GM10847 (cell line): ENCODE results near the gene FRYL.

Experiments used
- POLR2A ChIP-seq: IDR thresholded peaks from 2 replicates; pipeline ENCODE4 v1.6.1; 2011; ENCODE audit not compliant: insufficient read length; ENCODE audit errors: extremely low read depth

The FRYL gene

DNA sequence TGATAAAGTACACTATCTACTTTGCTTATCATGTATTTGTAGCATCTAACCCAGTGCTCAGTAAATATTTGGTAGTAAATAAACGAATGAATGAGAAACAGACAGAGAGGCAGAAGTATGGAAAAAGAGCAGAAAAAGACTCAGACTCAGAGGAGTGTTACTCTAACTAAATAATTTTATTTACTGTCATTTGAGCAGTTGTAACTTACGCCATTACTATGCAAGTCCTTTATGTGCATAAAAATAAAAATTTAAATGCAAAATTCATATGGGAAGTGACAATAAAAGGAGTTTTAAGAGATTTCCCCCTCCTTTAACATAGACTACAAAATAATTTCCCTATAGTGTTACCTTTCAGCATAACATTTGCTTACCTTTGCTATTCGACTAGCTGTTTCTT, 240.5 kb downstream of the FRYL start:
- no peak for TF ChIP-seq POLR2A

DNA sequence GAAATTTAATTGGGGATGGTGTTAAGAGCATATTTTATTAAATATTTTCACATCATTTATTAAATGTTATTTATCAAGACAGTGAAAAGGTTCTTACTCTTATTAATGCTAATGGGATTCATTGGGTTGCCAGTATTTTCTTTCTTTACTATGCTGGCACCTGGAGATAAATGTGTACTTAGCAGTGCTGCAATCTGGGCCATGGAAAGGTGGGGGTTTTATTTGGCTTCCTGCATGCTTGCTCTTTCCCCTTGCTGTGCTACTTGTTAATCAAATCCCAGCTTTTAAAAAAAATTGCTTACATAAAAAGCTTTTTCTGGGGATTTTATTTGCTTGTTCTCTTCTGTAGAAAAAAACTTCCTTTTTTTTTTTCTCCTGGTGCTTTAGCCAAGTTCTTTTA, 241.7 kb downstream of the FRYL start:
- TF ChIP-seq POLR2A, result no peak

DNA sequence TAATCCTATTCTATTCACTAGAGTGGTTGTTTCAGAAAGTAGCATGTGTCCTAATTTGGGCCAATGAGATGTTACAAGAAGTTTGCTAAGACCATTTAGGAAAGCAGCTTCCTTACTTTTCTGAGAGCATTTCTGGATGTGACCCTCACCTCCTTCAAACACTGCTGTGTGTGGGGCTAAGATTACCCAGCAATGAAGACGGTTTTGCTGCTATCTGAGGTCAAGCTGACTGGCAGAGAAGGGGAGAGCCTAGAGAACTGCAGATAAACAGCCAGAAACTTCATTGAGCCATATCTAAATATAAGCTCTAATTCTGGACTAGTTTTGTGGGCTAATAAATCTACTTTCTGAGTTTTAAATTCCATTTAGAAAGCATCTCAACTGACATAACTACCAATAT, 253.7 kb downstream of the FRYL start:
- no peak for TF ChIP-seq POLR2A

DNA sequence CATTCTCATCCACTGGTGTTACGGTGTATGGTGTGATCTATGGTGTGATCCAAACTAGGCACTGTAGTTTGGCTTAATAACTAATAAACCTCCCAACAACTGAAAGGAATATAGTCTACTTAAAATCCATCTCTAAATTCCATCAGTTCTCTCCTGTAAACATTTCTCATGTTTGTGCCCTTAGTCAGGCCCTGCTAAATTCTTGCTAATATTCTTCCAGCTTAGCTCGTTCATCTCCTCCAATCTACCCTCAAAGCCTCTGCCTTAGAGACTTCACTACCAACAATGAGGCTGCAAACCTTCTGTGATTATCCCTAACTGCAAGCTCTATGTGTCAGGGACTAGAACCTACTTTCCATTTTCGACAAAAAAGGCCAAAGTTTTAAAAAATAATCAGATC, 261.9 kb downstream of the FRYL start:
- no peak for TF ChIP-seq POLR2A

DNA sequence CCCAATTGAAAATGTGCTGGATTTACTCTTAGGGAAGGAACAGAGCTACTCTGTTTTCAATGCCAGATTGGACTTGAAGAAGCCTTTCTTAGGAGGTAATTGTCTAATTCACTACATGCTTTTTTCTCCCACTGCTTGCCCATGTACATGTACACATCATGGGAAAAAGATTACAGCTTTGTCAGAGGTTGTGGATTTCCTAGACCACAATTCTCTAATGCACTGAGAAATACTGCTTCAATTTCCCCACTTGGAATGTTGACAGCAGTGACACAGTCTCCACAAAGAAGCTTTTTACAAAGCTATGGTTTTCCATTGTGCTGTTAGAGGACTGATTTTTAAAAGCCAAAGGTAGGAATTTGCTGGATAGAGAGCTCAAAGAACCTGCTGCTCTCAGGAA, 270.5 kb downstream of the FRYL start:
- no peak for TF ChIP-seq POLR2A

DNA sequence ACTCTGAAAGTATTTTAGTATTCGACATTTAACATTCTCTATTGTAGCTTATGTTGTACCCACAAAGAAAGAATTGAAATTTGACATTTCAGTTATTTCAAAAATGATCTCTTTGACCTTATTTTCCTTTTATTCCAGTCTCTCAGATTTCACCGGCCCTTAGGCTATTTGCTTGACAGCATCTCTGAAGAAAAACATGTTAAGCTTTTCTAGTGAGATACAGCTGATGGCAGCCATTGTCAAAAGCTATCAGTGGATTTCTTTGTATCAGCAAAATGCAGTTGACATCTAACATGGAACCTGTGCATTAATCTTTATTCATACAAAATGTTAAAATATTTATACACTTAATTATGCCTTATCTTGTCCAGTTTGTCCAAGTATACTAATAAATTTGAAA, 273.4 kb downstream of the FRYL start:
- no peak for TF ChIP-seq POLR2A

DNA sequence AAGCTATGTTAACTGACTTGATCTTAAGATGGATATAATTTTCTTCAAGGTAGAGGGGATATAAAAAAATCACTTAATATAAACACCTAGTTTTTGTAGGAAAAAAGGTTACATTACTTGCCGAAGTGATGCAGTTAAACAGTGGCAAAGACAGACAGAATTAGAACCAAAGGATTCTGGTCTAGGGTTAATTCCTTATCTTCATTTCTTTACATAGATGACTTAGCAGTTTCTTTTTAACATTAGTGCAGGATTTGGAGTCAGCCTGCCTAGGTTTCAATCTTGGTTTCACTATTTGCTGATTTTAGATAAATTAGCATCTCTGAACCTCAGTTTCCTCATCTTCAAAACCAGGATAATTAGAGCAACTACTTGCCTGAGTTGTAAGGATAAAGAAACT, 275.7 kb downstream of the FRYL start:
- no peak for TF ChIP-seq POLR2A

DNA sequence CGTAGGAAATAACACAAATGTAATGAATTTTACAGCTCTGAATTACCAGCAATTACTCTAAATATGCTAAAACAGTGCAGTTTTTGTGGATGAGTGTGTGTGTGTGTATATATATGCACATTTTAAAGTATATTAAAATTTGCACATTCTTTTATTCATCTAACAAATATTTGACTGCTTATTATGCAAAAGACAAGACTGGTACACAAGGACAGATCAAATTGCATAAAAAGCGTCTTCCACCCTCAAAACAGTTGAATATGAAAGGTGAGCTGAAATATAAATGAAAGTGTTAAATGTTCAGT, 276.1 kb downstream of the FRYL start:
- TF ChIP-seq POLR2A, result no peak

DNA sequence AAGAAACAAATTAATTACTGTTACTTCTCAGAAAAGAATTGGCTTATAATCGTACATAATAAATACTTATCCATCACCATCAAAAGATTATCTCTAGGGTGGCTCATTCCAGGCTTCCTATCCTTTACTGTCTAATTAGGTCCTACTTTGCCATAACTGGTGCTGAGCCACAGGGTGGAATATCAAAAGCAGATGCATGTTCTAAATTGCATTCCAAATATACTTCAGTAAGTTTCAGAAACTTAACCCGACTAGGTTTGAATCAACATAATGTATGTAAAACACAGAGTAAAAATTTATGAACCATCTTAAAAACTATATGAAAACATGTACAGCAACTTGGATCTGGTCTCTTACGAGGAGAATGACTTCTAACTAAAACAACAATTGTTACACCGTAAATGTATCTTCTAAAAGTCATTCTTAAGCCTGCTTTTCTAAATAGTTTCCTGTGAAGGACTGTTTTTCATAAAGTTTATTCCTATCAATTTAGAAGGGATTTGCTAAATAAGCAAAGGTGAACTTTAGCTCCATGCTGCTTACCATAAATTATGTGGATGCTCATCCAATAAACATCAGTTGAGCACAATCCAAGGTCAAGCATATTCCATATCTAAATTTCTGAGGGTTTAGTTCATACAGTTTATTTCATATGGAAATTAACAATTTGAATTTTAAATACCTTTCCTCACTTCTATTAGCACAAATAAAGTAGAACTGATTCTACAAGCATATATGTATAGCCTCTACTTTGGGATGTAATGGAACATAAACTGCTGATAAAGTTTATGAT, 276.6 kb downstream of the FRYL start:
- TF ChIP-seq POLR2A, result no peak

DNA sequence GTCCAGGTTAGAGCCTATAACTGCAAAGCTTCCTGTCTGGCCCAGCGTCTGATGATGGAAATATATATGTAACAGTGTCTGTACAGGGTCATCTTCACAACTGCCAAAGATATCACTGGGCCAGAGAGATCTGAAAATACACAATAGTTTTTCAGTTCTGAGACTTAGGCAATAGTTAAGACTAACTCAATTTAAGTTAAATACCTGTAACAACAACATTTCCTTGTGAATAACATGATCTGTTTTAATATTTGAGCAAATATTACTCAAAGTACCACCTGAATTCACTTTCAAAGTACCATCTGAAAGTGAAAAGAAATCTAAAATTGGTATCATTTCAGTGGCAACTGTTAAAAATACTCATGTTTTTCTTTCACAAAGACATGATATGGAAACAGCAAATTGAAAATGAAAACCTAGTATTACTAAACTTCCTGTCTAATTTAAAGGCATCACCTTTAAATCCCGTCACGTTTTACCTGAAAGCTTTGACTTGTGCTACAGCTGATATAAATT, 280.5 kb downstream of the FRYL start:
- no peak for TF ChIP-seq POLR2A

DNA sequence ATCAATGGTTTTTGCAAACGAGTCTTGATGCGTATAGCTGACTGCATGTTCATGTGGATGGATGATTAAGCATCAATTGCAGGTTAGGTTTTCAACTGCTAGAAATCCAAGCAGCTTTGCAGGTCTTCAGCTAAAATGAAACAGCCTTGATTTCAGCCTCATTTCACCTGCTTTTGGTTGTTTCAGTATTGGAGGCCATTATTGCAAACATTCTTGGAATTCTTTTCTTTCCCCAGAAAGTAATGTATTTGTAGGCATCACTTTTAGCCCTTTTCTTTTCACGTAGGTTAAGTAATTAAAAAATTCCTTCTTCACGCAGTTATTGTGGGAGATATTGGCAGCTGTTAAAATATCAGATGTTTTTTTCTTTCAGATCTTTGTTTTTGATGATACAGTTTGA, 281.2 kb downstream of the FRYL start:
- no peak for TF ChIP-seq POLR2A

DNA sequence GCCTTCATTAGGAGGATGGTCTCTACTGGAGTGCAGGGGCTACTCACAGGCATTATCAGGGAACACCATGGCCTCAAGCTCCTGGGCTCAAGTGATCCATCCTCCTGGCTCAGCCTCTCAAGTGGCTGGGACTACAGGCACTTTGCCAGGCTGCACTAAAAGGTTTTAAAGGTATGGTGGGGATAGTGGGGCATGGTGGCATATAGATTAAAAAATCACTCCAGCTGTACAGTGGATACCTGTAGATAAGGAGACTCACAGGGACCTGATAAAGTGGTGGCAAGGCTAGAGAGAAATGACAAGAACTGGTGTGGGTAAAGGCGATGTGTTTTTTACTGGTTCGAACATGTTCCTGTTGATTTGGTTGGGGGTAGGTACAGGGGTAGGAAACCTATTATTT, 284.1 kb downstream of the FRYL start:
- no peak for TF ChIP-seq POLR2A

DNA sequence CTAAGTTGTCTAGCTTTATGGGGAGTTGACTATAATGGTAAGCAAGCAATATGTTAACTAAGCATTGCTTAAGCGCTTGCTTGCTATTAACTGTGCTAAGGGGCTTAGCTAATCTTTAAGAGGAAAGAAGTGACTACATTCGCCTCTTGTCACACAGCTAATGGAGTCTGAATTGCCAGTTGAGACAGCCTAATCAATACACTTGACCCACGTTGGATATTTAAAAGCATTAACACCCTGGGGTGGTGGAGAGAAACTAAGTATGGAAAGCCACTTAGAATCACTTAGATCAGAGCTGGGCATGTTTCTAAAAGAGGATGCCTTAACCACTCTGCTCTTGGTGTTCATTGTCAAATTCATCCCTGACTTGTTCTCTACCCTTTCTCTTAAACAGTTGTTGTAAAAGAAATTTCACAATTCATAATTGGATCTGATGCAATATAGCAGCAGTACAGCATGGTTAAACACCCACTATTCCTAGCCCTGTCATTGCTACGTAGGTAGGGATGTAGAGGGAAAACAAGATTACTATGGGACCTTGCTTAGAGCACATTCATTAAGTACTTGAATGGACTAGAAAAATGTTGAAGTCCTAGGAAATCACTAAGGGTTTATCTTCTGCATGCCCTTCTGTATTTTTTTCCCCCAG, 286.5 kb downstream of the FRYL start:
- TF ChIP-seq POLR2A, result no peak

DNA sequence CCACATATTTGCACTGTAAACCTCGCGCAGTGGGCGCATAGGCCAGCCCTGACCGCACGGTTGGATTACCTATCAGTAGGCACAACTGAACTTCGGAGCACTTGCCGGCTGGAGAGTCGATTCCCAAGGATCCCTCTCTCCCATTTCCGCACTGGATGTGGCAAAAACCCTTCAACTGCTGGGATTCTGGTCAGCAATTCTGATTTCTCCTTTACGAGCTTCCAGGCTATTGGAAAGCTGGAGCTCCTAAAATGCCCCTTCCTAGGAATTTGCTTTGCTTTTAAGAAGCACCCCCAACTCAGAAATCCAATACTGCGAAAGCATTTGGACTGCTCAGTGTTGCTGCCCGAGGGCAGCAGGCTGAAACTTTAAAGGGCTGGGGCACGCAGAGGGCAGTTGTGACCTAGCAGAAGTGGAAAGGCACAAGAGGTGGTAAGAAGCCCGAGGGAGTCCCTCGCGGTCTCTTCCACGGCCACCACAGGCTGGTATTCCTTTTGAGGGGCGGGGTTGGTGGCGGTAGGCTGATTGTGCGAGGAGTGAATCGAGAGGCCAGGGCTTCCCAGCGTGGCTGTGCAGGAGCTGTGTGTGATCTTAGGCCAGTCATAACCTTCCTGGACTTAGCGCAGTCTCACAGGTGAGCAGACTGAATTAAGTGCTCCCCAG, 288.4 kb downstream of the FRYL start:
- TF ChIP-seq POLR2A, result no peak

DNA sequence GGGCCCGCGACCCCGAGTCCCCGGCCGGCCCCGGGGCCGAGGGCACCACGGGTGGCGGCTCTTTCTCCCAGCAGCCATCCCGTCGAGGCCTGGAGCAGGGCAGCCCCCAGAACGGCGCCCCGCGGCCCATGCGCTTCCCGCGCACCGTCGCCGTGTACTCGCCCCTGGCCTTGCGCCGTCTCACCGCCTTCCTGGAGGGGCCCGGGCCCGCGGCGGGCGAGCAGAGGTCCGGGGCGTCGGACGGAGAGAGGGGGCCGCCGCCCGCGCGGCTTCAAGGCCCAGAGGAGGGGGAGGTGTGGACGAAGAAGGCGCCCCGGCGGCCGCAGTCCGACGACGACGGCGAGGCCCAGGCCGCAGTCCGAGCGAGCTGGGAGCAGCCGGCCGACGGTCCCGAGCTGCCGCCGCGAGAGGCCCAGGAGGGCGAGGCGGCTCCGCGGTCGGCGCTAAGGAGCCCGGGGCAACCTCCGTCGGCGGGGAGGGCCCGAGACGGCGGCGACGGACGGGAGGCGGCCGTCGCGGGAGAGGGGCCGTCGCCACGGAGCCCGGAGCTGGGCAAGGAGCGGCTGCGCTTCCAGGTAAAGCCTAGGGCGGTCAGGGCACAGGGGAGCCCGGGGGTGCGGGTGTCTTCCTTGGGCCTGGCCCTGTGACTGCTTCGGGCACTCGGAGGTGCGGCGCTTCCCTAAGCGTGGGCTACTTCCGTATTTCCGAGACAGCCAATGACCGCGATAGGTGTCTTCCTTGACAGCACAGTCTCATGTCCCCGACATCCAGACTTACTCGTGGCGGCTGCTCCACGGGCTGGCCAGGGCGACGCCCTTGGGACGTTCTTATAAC, 289.2 kb downstream of the FRYL start:
- no peak for TF ChIP-seq POLR2A

DNA sequence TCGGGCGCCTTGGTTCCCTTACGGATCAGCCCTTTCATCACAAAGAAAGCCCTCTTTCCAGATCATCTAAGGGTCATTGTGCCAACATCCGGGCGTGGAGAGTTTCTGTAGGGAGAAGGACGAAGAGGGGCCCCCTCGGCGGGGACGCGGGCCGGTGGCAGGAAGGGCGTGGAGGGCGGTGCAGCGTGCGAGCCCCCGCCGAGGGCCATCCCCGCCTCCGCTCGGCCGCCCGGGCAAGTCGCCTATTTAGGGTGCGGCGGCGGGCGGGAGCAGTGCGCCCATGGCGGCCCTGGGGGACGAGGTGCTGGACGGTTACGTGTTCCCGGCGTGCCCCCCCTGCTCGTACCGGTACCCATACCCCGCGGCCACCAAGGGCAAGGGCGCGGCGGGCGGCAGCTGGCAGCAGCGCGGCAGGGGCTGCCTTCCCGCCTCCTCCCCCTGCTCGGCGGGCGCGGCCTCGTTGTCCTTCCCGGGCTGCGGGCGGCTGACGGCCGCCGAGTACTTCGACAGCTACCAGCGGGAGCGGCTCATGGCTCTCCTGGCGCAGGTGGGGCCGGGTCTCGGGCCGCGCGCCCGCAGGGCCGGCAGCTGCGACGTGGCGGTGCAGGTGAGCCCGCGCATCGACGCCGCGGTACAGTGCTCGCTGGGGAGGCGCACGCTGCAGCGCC, 289.9 kb downstream of the FRYL start, which contains the start of gene ZAR1:
Gene ZAR1, plus strand, starts transcription at position 241 of the 668 bp plus-strand sequence. Its CDS starts 40 bp downstream, at position 281.
- no peak for TF ChIP-seq POLR2A

DNA sequence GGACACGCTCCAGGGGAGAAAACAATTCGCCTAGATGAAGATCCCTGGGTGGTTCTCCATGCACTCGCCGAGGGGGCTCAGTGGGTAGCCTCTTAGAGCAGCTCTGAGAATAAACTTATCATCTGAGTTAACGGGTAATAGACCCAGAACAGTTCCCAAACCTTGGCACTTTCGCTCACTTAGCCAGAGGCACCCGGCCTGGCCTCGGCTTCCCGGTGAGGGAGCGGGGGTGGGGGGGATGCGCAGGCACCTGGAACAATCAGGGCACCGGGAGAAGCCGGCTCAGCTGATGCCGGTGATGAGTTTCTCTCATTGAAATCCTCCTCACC, 290.4 kb downstream of the FRYL start:
- no peak for TF ChIP-seq POLR2A
